GM12878 (cell line): ENCODE data around the gene FBLIM1. TPM values are rescaled to one million over a fixed set of nuclear protein-coding genes. Genes with fewer than 3 reads are reported as not detected.

Source experiments
- ATAC-seq: fragments of 200-7000 bp; cut with Tn5 transposase; 3 replicates; pipeline ENCODE4 v1.9.1; 2020; ENCODE audit warnings: mild to moderate bottlenecking, moderate library complexity
- BruUV-seq: library from RNA; stranded (reverse); fragments of 400-500 nt; replicated peaks from 2 replicates; lab custom pipeline; 2021; lab: Mats Ljungman, UMichigan
- CTCF ChIA-PET: fragments of 300-600 bp; sonication (Branson Sonifier 250); formaldehyde crosslinking; extraction: SDS; loops from one replicate; lab custom pipeline; 2021; ENCODE audit warnings: inconsistent platforms; lab: Yijun Ruan, JAX
- POLR2A ChIA-PET: fragments of 350-600 bp; formaldehyde crosslinking; extraction: SDS; loops from one replicate; lab custom pipeline; 2021; ENCODE audit warnings: inconsistent platforms; lab: Charles Lee
- RAD21 ChIA-PET: fragments of 300-600 bp; sonication (Branson Sonifier 250); formaldehyde crosslinking; loops from one replicate; lab custom pipeline; 2023; ENCODE audit warnings: antibody characterized with exemption; ENCODE audit not compliant: unreplicated experiment; lab: Charles Lee
- SMC1A ChIA-PET: fragments of 300-600 bp; sonication (Branson Sonifier 250); formaldehyde crosslinking; loops from one replicate; lab custom pipeline; 2023; ENCODE audit not compliant: unreplicated experiment, uncharacterized antibody; lab: Charles Lee
- DNase-seq: peaks from one replicate; pipeline ENCODE4 v3.0.0-alpha.2; 2011; ENCODE audit warnings: low read depth, low spot score
- FAIRE-seq: peaks from 3 replicates; lab custom pipeline; 2011; peaks lifted over from hg19 to GRCh38; lab: Jason Lieb, UNC
- H2AFZ ChIP-seq: 2 replicates; pipeline ENCODE4 v1.6.0; 2011; ENCODE audit warnings: low read depth, low read length, control low read depth; ENCODE audit not compliant: control insufficient read depth
- H3K27ac ChIP-seq: 2 replicates; pipeline ENCODE4 v1.5.1; 2011; ENCODE audit warnings: control low read depth; ENCODE audit not compliant: control insufficient read depth, insufficient read depth
- H3K27me3 ChIP-seq, 2 experiments: replicated peaks in 1 of 2; 2 replicates each; pipeline versions ENCODE4 v1.6.0 to v1.6.1; 2011; ENCODE audit warnings: low read length in 1 of 2; ENCODE audit not compliant: control insufficient read depth in 2 of 2, insufficient read depth in 2 of 2
- H3K36me3 ChIP-seq, 2 experiments: 2 replicates each; pipeline ENCODE4 v1.5.1; 2011; ENCODE audit warnings: low read length in 1 of 2; ENCODE audit not compliant: control insufficient read depth in 2 of 2, insufficient read depth in 2 of 2
- H3K4me1 ChIP-seq: 2 replicates; pipeline ENCODE4 v1.6.1; 2011; ENCODE audit warnings: mild to moderate bottlenecking, low read length, moderate library complexity, mixed read lengths; ENCODE audit not compliant: control insufficient read depth, insufficient read depth
- H3K4me2 ChIP-seq: 2 replicates; pipeline ENCODE4 v1.6.0; 2011; ENCODE audit warnings: control low read depth; ENCODE audit not compliant: control insufficient read depth, insufficient read depth
- H3K4me3 ChIP-seq: fragments of 200-600 bp; sonication (generic); 2 replicates; pipeline ENCODE4 v1.5.1; 2016
- H3K79me2 ChIP-seq: 2 replicates; pipeline ENCODE4 v1.6.0; 2011; ENCODE audit warnings: low read length; ENCODE audit not compliant: control insufficient read depth, insufficient read depth
- H3K9ac ChIP-seq: 2 replicates; pipeline ENCODE4 v1.8.0; 2011; ENCODE audit warnings: low read length, control low read depth, mixed read lengths; ENCODE audit not compliant: control insufficient read depth, insufficient read depth
- H3K9me3 ChIP-seq: replicated peaks from 3 replicates; pipeline ENCODE4 v1.5.1; 2011; ENCODE audit warnings: mild to moderate bottlenecking, low read length; ENCODE audit not compliant: control insufficient read depth, insufficient read depth
- H4K20me1 ChIP-seq: 2 replicates; pipeline ENCODE4 v1.6.0; 2011; ENCODE audit not compliant: control insufficient read depth, insufficient read depth
- CBFB ChIP-seq: IDR thresholded peaks from 2 replicates; pipeline ENCODE4 v1.6.1; 2016; ENCODE audit warnings: antibody characterized with exemption, low read depth
- CHD4 ChIP-seq: fragments of 200-600 bp; sonication (generic); IDR thresholded peaks from 2 replicates; pipeline ENCODE4 v1.6.1; 2016; ENCODE audit warnings: mild to moderate bottlenecking
- RB1 ChIP-seq: fragments of 450-650 bp; formaldehyde crosslinking; IDR thresholded peaks from 2 replicates; pipeline ENCODE4 v1.6.1; 2017; ENCODE audit warnings: mild to moderate bottlenecking, borderline replicate concordance
- SUZ12 ChIP-seq: fragments of 200-600 bp; sonication (generic); IDR thresholded peaks from one replicate; pipeline ENCODE4 v1.6.1; 2018; ENCODE audit warnings: antibody characterized with exemption, mild to moderate bottlenecking; ENCODE audit not compliant: unreplicated experiment
- ZNF217 ChIP-seq: fragments of 450-650 bp; IDR thresholded peaks from 2 replicates; pipeline ENCODE4 v1.6.1; 2017; ENCODE audit warnings: antibody characterized with exemption, mild to moderate bottlenecking
- WGBS: methylation state at CpG from one replicate; pipeline ENCODE4 v1.1.6; 2016; ENCODE audit warnings: low lambda C conversion rate; ENCODE audit not compliant: insufficient replicate concordance, insufficient coverage; ENCODE audit errors: missing lambda C conversion rate; 5-methylcytosine and 5-hydroxymethylcytosine counted together
- in situ Hi-C: fragments of 300-500 bp; cut with MboI; formaldehyde crosslinking; loops from 9 replicates; pipeline ENCODE4 v1.14.3; 2018; ENCODE audit warnings: mixed read lengths
- intact Hi-C: fragments of 100-400 bp; cut with micrococcal nuclease; formaldehyde crosslinking; loops from one replicate; pipeline ENCODE4 v1.14.2; 2022; ENCODE audit not compliant: unreplicated experiment
- polyA plus RNA-seq, 11 experiments: library from polyadenylated mRNA; depleted of rRNA in 4 of 11; unstranded in 6 of 11; stranded (reverse) in 5 of 11; fragments of >200 nt; fragmentation: Nextera tagmentation in 4 of 11; fragmentation: Illumina TruSeq in 1 of 11; extraction: Ambion mirVana in 4 of 11; extraction: Trizol in 1 of 11; gene quantifications; 1 replicate in 1 of 11; 2 replicates in 10 of 11; pipeline versions ENCODE4 v1.2.1 to v1.2.3, GENCODE V29; 2011 to 2016; ENCODE audit warnings: inconsistent platforms in 2 of 11, missing spikeins in 2 of 11, low read depth in 1 of 11
- total RNA-seq, 4 experiments: library from RNA; depleted of rRNA in 3 of 4; stranded (reverse); fragments of >200 nt in 3 of 4; fragmentation: Illumina TruSeq in 1 of 4; extraction: Trizol in 1 of 4; gene quantifications; 2 replicates each; pipeline versions ENCODE4 v1.2.1 to v1.2.3, GENCODE V29; 2013 to 2021

Gene FBLIM1
- total and polyA plus RNA-seq, 10 of the 15 experiments (the other 5 are each of a cell fraction or from before 2014, with no cell fraction given) = 0.03 to 0.13 TPM; not detected in 8

GRCh38 chr1:15755646-15756040 lies 3.0 kb upstream of the FBLIM1 start (continued):
- TF ChIP-seq RB1 (no peak), CHD4 (no peak), CBFB (no peak)

DNA sequence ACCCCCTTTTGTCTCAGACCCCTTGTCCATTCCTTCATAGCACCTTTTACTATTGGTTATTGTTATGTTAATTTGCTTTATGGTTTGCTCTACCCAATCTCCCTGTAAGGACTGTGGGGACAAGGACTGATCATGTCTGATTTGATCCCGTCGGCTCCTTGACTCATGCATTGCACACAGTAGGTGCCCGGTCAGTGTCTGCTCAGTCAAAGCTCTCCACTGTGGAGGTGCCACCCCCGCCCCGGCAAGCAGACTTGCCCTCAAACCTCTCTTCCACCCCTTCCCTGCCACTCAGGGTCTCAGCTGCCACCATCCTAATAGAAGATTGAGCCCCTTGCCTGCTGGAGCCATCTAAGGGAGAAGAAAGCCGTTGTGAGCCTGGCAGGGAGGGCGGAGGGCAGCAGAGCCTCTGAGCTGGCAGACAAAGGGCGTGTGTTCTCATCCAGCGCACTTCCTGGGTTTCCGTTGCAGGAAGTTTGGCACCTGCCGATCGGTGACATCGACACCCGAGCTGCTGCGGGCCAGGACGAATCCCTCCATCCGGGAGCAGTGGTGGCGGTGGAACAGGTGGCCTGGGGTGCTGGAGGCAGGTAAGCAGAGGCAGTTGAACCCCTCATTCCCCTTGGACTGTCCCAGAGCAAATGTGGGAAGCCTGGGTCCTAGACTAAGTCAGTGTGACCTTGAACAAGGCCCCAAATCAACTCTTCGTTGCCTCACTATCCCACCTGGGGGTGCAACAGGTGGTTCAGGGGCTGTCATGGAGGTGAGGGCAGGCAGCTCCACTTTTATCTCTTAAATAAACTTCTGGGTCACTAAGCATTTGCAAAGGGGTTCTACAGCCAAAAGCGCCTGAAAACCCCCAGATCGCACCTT lies 2.2 kb upstream of the FBLIM1 start:
- Histone ChIP-seq H3K4me2 (no peak overlapping the region), H3K79me2 (no peaks in the 10 kb centered on the region), H3K4me1 (no peaks in the 10 kb centered on the region), H4K20me1 (no peaks in the 10 kb centered on the region), H3K9ac (no peak overlapping the region), H3K27me3 (peaks cover 8 to 22% of the 10 kb centered on the region in 2 experiments; a peak in 3 of 4 replicates), H3K4me3 (no peak overlapping the region), H3K9me3 (no peaks in the 10 kb centered on the region), H3K36me3 (no peaks in the 10 kb centered on the region), H2AFZ (no peak overlapping the region), H3K27ac (no peak overlapping the region)
- intact Hi-C loops = no loop called here
- CTCF ChIA-PET = no interaction called here
- in situ Hi-C loops = no loop called here
- 11% methylated on average over 21 of the region's 21 CpGs for WGBS
- no peak for TF ChIP-seq ZNF217
- no peak for TF ChIP-seq SUZ12
- peak; percentile 14 for ATAC-seq
- no peak for FAIRE-seq
- BruUV-seq = no TSS peak
- DNase-seq = no peak
- POLR2A ChIA-PET = interaction anchor here (0.6 kb wide), 1 partner anchor 552 kb away, joined by 3 read pairs; no protein-coding TSS in a partner anchor
- SMC1A ChIA-PET = no interaction called here
- RAD21 ChIA-PET = no interaction called here
